Heart left ventricle (tissue), 16 donors: ENCODE results near the gene FAM217A. TPM values are rescaled to one million over a fixed set of nuclear protein-coding genes. Genes with fewer than 3 reads are reported as not detected.

Source experiments
- ATAC-seq, 4 donors: fragments of 200-7000 bp; cut with Tn5 transposase; one replicate each; pipeline ENCODE4 v1.9.1; 2020 to 2022; ENCODE audit warnings: moderate library complexity in 4 of 4, mild to moderate bottlenecking in 3 of 4, moderate number of reproducible peaks in 1 of 4
- DNase-seq, 5 donors: peaks; one replicate each; pipeline ENCODE4 v3.0.0-alpha.2; 2020
- H3K27ac ChIP-seq, 12 donors: fragments of 200-600 bp; sonication (generic) in 4 of 12; one replicate each; pipeline versions ENCODE4 v1.5.0 to v1.8.0; 2016 to 2022; ENCODE audit warnings: mild to moderate bottlenecking in 2 of 12
- H3K27me3 ChIP-seq, 9 donors: fragments of 200-600 bp; sonication (generic) in 2 of 9; one replicate each; pipeline versions ENCODE4 v1.5.1 to v1.8.0; 2016 to 2022; ENCODE audit warnings: mild to moderate bottlenecking in 3 of 9
- H3K36me3 ChIP-seq, 9 donors: fragments of 200-600 bp; sonication (generic) in 2 of 9; one replicate each; pipeline versions ENCODE4 v1.5.0 to v1.8.0; 2018 to 2022; ENCODE audit warnings: mild to moderate bottlenecking in 2 of 9
- H3K4me1 ChIP-seq, 12 donors: fragments of 200-600 bp; sonication (generic) in 4 of 12; one replicate each; pipeline versions ENCODE4 v1.5.0 to v1.8.0; 2016 to 2022; ENCODE audit warnings: mild to moderate bottlenecking in 3 of 12
- H3K4me3 ChIP-seq, 12 donors: fragments of 200-600 bp; sonication (generic) in 4 of 12; one replicate each; pipeline versions ENCODE4 v1.5.0 to v1.8.0; 2017 to 2022; ENCODE audit warnings: mild to moderate bottlenecking in 9 of 12, moderate library complexity in 4 of 12
- H3K9me3 ChIP-seq, 12 donors: fragments of 200-600 bp; sonication (generic) in 4 of 12; one replicate each; pipeline versions ENCODE4 v1.5.0 to v1.8.0; 2016 to 2022; ENCODE audit warnings: mild to moderate bottlenecking in 1 of 12
- CTCF ChIP-seq, 12 donors: fragments of 200-600 bp; sonication (generic) in 4 of 12; IDR thresholded peaks; one replicate each; pipeline versions ENCODE4 v1.5.0 to v1.8.0; 2018 to 2022; ENCODE audit warnings: antibody characterized with exemption in 12 of 12, mild to moderate bottlenecking in 5 of 12
- POLR2A ChIP-seq, 2 donors: fragments of 450-650 bp; IDR thresholded peaks; one replicate each; pipeline ENCODE4 v1.6.1; 2017; ENCODE audit warnings: antibody characterized with exemption in 2 of 2, mild to moderate bottlenecking in 2 of 2, moderate library complexity in 2 of 2
- WGBS, 4 donors: extraction: QIAGEN DNeasy Blood & Tissue Kit in 2 of 4; methylation state at CpG; one replicate each; pipeline versions ENCODE4 v1.1.5 to v1.1.7; 2013 to 2018; 5-methylcytosine and 5-hydroxymethylcytosine counted together
- intact Hi-C, 10 donors: fragments of 100-400 bp; cut with DNase I; formaldehyde crosslinking; loops; one replicate each; pipeline versions ENCODE4 v1.11.1 to v1.14.2; 2022
- polyA plus RNA-seq, 2 donors: library from polyadenylated mRNA; stranded (reverse); fragments of 200-250 nt; gene quantifications; one replicate each; pipeline ENCODE4 v1.2.3, GENCODE V29; 2013
- total RNA-seq, 9 donors: library from RNA; depleted of rRNA in 2 of 9; stranded (reverse); fragments of >200 nt in 2 of 9; fragmentation: NEBNext Ultra II Directional in 3 of 9; extraction: Animal tissue kit (Norgen Biotek cat#: 25700) in 3 of 9; gene quantifications; one replicate each; pipeline versions ENCODE4 v1.1.0 to v1.2.4, GENCODE V29; 2016 to 2023
- donor health status: ischemic (EF 13 %, LVEDD 7.1; RV severe dilation, severe dysfunction).
- donor health status: healthy with polysubstance abuse.
- donor health status: DM: no; HTN: yes; CAD: no.
- donor health status: DM: no; HTN: no; CAD: no.
- donor health status: ischemic (EF 25% LVEDD 6.9; RV normal size, moderate dysfunction).
- donor health status: ischemic (EF 25% LVEDD 5.7; RV mildly dilated, moderate dysfunction).
- donor health status: healthy.
- donor health status: DM: yes; HTN: yes; CAD: no.
- donor health status: ischemic (EF 35%, LVEDD 5.7; RV mildly dilated, moderate dysfunction).
- donor health status: nonischemic (EF 11% LVEDD 7.7; RV severe dilation, severe dysfunction).
- donor health status: DM: yes; HTN: yes; CAD: no.
- donor health status: PGD.
- donor health status: ischemic (EF 29% LVEDD 5.4; RV normal size, mild dysfunction).
- donor health status: nonischemic (EF 23%, LVEDD 6.1; RV moderate dilation, normal function).

FAM217A gene
- total and polyA plus RNA-seq, 11 donors: not detected

DNA sequence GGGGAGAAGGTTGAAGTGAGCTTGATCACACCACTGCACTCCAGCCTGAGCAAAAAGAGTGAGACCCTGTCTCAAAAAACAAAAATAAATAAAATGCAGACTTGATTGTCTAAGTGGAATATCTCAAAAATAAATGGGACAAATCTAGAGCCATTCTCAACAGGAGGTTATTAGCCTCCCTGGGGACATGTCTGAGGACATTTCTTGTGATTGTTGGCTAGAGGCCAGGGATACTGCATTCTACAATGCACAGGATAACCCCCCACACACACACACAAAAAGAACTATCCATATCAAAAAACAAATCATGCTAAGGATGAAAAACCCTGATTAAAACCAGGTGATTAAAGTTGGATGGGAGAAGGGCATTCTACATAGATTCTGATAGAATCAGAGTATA lies 37.5 kb downstream of the FAM217A start:
- TF ChIP-seq POLR2A (IDR thresholded peaks at IDR 0.05): no peak
- no peak for TF ChIP-seq CTCF (IDR thresholded peaks at IDR 0.05)
- intact Hi-C loops: no loop called here
- peaks cover 6 to 100% (median 96%) of the 10 kb centered on the region in 9 donors for H3K36me3 ChIP-seq
- no peaks in the 10 kb centered on the region for H3K9me3 ChIP-seq
- peaks cover 0 to 16% (median 0%) of the 10 kb centered on the region in 12 donors for H3K4me1 ChIP-seq
- DNase-seq: no peak
- no peaks in the 10 kb centered on the region for H3K27me3 ChIP-seq
- H3K27ac ChIP-seq: no peak overlapping the region
- ATAC-seq: no peak
- H3K4me3 ChIP-seq: no peak overlapping the region

GRCh38 chr6:4039348-4039747 lies 39.6 kb downstream of the FAM217A start:
- intact Hi-C loops: no loop called here
- ATAC-seq: no peak

DNA sequence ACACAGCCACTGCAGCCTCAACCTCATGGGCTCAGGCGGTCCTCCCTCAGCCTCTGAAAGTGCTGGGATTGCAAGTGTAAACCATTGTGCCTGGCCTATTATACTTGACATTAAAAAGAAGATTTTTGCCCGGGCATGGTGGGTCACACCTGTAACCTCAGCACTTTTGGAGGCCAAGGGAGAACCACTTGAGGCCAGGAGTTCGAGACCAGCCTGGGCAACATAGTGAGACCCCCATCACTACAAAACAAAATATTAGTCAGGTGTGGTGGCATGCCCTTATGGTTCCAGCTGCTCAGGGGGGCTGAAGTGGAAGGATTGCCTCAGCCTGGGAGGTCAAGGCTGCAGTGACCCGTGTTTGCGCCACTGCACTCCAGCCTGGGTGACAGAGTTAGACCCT lies 42.4 kb downstream of the FAM217A start:
- Histone ChIP-seq H3K27ac (no peak overlapping the region), H3K36me3 (peaks cover under 1 to 92% (median 73%) of the 10 kb centered on the region in 9 donors), H3K27me3 (no peaks in the 10 kb centered on the region), H3K9me3 (no peaks in the 10 kb centered on the region), H3K4me3 (no peak overlapping the region), H3K4me1 (peaks cover 0 to 32% (median 16%) of the 10 kb centered on the region in 12 donors)
- TF ChIP-seq POLR2A (IDR thresholded peaks at IDR 0.05) (no peak), CTCF (IDR thresholded peaks at IDR 0.05) (no peak)
- DNase-seq (no peak), ATAC-seq (no peak)
- WGBS, 4 donors: 95 to 98% (median 97%) methylated on average over 5 of the region's 5 CpGs
- intact Hi-C loops: no loop called here

More at GRCh38 chr6:4039348-4039747, 39.6 kb downstream of the FAM217A start:
- H3K4me3 ChIP-seq: no peak overlapping the region
- TF ChIP-seq CTCF (IDR thresholded peaks at IDR 0.05) (no peak), POLR2A (IDR thresholded peaks at IDR 0.05) (no peak)
- WGBS, 4 donors: 50 to 55% (median 52%) methylated on average over 1 of the region's 1 CpG
- H3K9me3 ChIP-seq: no peaks in the 10 kb centered on the region
- peaks cover 6 to 92% (median 79%) of the 10 kb centered on the region in 9 donors for H3K36me3 ChIP-seq
- H3K27me3 ChIP-seq: no peaks in the 10 kb centered on the region
- H3K4me1 ChIP-seq: peaks cover 0 to 22% (median 3%) of the 10 kb centered on the region in 12 donors
- H3K27ac ChIP-seq: no peak overlapping the region
- no peak for DNase-seq

DNA sequence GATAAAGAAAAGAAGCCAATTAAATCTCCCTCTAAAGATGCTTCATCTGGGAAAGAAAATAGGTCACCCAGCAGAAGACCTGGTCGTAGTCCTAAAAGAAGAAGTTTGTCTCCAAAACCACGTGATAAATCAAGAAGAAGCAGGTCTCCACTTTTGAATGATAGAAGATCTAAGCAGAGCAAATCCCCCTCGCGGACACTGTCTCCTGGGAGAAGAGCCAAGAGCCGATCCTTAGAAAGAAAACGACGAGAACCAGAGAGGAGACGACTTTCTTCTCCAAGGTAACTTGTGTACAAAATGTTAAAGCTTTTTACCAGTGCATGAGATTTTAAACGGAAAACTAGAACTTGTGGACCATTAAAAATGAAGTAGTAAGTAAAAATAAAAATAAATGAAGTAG lies 46.5 kb downstream of the FAM217A start:
- no peaks in the 10 kb centered on the region for H3K27me3 ChIP-seq
- 67 to 77% (median 74%) methylated on average over 9 of the region's 9 CpGs for WGBS, 4 donors
- no peak overlapping the region for H3K4me3 ChIP-seq
- no peak overlapping the region for H3K27ac ChIP-seq
- intact Hi-C loops: no loop called here
- DNase-seq: no peak
- TF ChIP-seq POLR2A (IDR thresholded peaks at IDR 0.05) (no peak), CTCF (IDR thresholded peaks at IDR 0.05) (no peak)
- H3K4me1 ChIP-seq: peaks cover 0 to 50% (median 19%) of the 10 kb centered on the region in 12 donors
- ATAC-seq: no peak
- peaks cover 0 to 65% (median 37%) of the 10 kb centered on the region in 9 donors for H3K36me3 ChIP-seq
- no peaks in the 10 kb centered on the region for H3K9me3 ChIP-seq
